PFSK-1 (cell line): ENCODE measurements around the gene RBM6.

Experiments
- FOXP2 ChIP-seq: optimal IDR thresholded peaks from 2 replicates; pipeline ENCODE3; 2011; ENCODE audit warnings: borderline replicate concordance, control low read depth, inconsistent platforms; ENCODE audit not compliant: insufficient read depth; ENCODE audit errors: extremely low read length, extremely low read depth
- POLR2AphosphoS5 ChIP-seq: IDR thresholded peaks from 2 replicates; pipeline ENCODE4 v1.6.1; 2012; ENCODE audit warnings: low read depth, mild to moderate bottlenecking, control low read depth, low read length, moderate library complexity
- REST ChIP-seq, 2 experiments: IDR thresholded peaks; 2 replicates each; pipeline versions ENCODE4 v1.6.1 to v1.8.0; 2011 to 2012; ENCODE audit warnings: low read depth in 2 of 2, low read length in 2 of 2, control low read depth in 1 of 2, inconsistent platforms in 1 of 2, mild to moderate bottlenecking in 1 of 2, moderate library complexity in 1 of 2; ENCODE audit not compliant: insufficient read depth in 1 of 2
- SIN3A ChIP-seq: IDR thresholded peaks from 2 replicates; pipeline ENCODE4 v1.6.1; 2012; ENCODE audit warnings: mild to moderate bottlenecking, low read length, moderate library complexity, borderline replicate concordance; ENCODE audit not compliant: insufficient read depth
- TAF1 ChIP-seq: IDR thresholded peaks from 2 replicates; pipeline ENCODE4 v1.6.1; 2012; ENCODE audit warnings: low read length, control low read depth, borderline replicate concordance; ENCODE audit not compliant: insufficient read depth

GRCh38 chr3:49901366-49902339 lies 38.3 kb upstream of the RBM6 start:
- no peak for TF ChIP-seq POLR2AphosphoS5
- TF ChIP-seq TAF1 = no peak
- no peak for TF ChIP-seq FOXP2
- no peak for TF ChIP-seq REST (IDR thresholded peaks at IDR 0.05; ENCODE audit: insufficient read depth in 1 of 2, low read depth in 2 of 2, low read length in 2 of 2)
- no peak for TF ChIP-seq SIN3A
